GM23248 (cell line): ENCODE results near the gene GID4. TPM values are rescaled to one million over a fixed set of nuclear protein-coding genes. Genes with fewer than 3 reads are reported as not detected.

ENCODE experiments used
- DNase-seq: peaks from one replicate; pipeline ENCODE4 v3.0.0-alpha.2; 2015
- H2AFZ ChIP-seq: fragments of 200-600 bp; sonication (generic); 2 replicates; pipeline ENCODE4 v1.6.1; 2016; ENCODE audit warnings: antibody characterized with exemption
- H3F3A ChIP-seq: fragments of 200-600 bp; sonication (generic); 2 replicates; pipeline ENCODE4 v1.6.1; 2016; ENCODE audit warnings: mild to moderate bottlenecking, antibody characterized with exemption, mixed run types; ENCODE audit not compliant: insufficient read depth
- H3K27ac ChIP-seq: fragments of 200-600 bp; sonication (generic); 2 replicates; pipeline ENCODE4 v1.5.1; 2016; ENCODE audit warnings: mild to moderate bottlenecking
- H3K27me3 ChIP-seq: fragments of 200-600 bp; sonication (generic); replicated peaks from 2 replicates; pipeline ENCODE4 v1.6.1; 2016; ENCODE audit warnings: mild to moderate bottlenecking; ENCODE audit not compliant: insufficient read depth
- H3K36me3 ChIP-seq: fragments of 200-600 bp; sonication (generic); 2 replicates; pipeline ENCODE4 v1.6.1; 2016; ENCODE audit warnings: low read depth, mild to moderate bottlenecking
- H3K4me1 ChIP-seq: fragments of 200-600 bp; sonication (generic); 2 replicates; pipeline ENCODE4 v1.6.1; 2016; ENCODE audit warnings: mild to moderate bottlenecking; ENCODE audit not compliant: insufficient read depth
- H3K4me2 ChIP-seq: fragments of 200-600 bp; sonication (generic); one replicate; pipeline ENCODE4 v1.6.1; 2016; ENCODE audit warnings: mild to moderate bottlenecking; ENCODE audit not compliant: unreplicated experiment
- H3K4me3 ChIP-seq: fragments of 200-600 bp; sonication (generic); 2 replicates; pipeline ENCODE4 v1.5.1; 2016; ENCODE audit warnings: mild to moderate bottlenecking
- H3K79me2 ChIP-seq: fragments of 200-600 bp; sonication (generic); 2 replicates; pipeline ENCODE4 v1.6.1; 2016; ENCODE audit warnings: mild to moderate bottlenecking; ENCODE audit not compliant: insufficient read depth
- H3K9ac ChIP-seq: fragments of 200-600 bp; sonication (generic); 2 replicates; pipeline ENCODE4 v1.6.1; 2016; ENCODE audit warnings: mild to moderate bottlenecking
- H3K9me2 ChIP-seq: fragments of 200-600 bp; sonication (generic); 2 replicates; pipeline ENCODE4 v1.6.1; 2016; ENCODE audit warnings: mixed run types, mild to moderate bottlenecking, moderate library complexity; ENCODE audit not compliant: insufficient read depth
- H3K9me3 ChIP-seq: fragments of 200-600 bp; sonication (generic); one replicate; pipeline ENCODE4 v1.6.1; 2017; ENCODE audit warnings: low read depth
- H4K20me1 ChIP-seq: fragments of 200-600 bp; sonication (generic); 2 replicates; pipeline ENCODE4 v1.6.0; 2016; ENCODE audit not compliant: insufficient read depth
- EZH2 ChIP-seq: fragments of 200-600 bp; sonication (generic); IDR thresholded peaks from 2 replicates; pipeline ENCODE4 v1.6.1; 2018; ENCODE audit warnings: antibody characterized with exemption, mild to moderate bottlenecking; ENCODE audit not compliant: insufficient read depth, poor library complexity, severe bottlenecking
- EZH2phosphoT487 ChIP-seq: fragments of 200-600 bp; sonication (generic); IDR thresholded peaks from 2 replicates; pipeline ENCODE4 v1.6.1; 2018; ENCODE audit warnings: antibody characterized with exemption, moderate library complexity, mild to moderate bottlenecking, low read depth; ENCODE audit not compliant: insufficient read depth
- WGBS, 2 experiments: methylation state at CpG; one replicate each; pipeline ENCODE4 v1.1.6; 2015 to 2017; ENCODE audit warnings: low lambda C conversion rate in 2 of 2, low coverage in 1 of 2; ENCODE audit errors: missing lambda C conversion rate in 2 of 2; 5-methylcytosine and 5-hydroxymethylcytosine counted together
- in situ Hi-C: fragments of 300-500 bp; cut with MboI; formaldehyde crosslinking; loops from 2 replicates; pipeline ENCODE4 v1.15.0; 2020
- polyA plus RNA-seq: library from polyadenylated mRNA; unstranded; fragments of >200 nt; fragmentation: Nextera tagmentation; extraction: Ambion mirVana; gene quantifications from 2 replicates; pipeline ENCODE4 v1.2.1, GENCODE V29; 2016
- total RNA-seq: library from RNA; depleted of rRNA; stranded (reverse); fragments of >200 nt; shearing (Covaris generic); gene quantifications from 2 replicates; pipeline ENCODE4 v1.2.3, GENCODE V29; 2014

Gene GID4
- total and polyA plus RNA-seq, 2 experiments from 2014 or later: 7.2 to 10.2 TPM

GRCh38 chr17:17999364-18000029, 39.7 kb upstream of the GID4 start:
- no peaks in the 10 kb centered on the region for H4K20me1 ChIP-seq
- no peaks in the 10 kb centered on the region for H3K36me3 ChIP-seq
- 0 out of 2 replicates have a peak, but pooled peaks cover 3% of the 10 kb centered on the region for H3K4me1 ChIP-seq
- no peak overlapping the region for H3K27ac ChIP-seq
- TF ChIP-seq EZH2: no peak
- TF ChIP-seq EZH2phosphoT487: no peak
- H3K9ac ChIP-seq: no peak overlapping the region
- in situ Hi-C loops: no loop called here
- no peaks in the 10 kb centered on the region for H3K27me3 ChIP-seq
- H3K4me2 ChIP-seq: no peak overlapping the region
- no peak overlapping the region for H2AFZ ChIP-seq
- 67 to 70% methylated on average over 9 of the region's 9 CpGs for WGBS, 2 experiments
- H3K79me2 ChIP-seq: no peaks in the 10 kb centered on the region
- no peaks in the 10 kb centered on the region for H3F3A ChIP-seq
- no peak overlapping the region for H3K4me3 ChIP-seq
- H3K9me3 ChIP-seq: no peaks in the 10 kb centered on the region
- H3K9me2 ChIP-seq: no peaks in the 10 kb centered on the region
- DNase-seq: peak; percentile 58

- no peak overlapping the region for H2AFZ ChIP-seq
- 63 to 66% methylated on average over 8 of the region's 8 CpGs for WGBS, 2 experiments
- TF ChIP-seq EZH2phosphoT487 (no peak), EZH2 (no peak)
- no peaks in the 10 kb centered on the region for H3K9me2 ChIP-seq
- H3K4me2 ChIP-seq: no peak overlapping the region
- no peaks in the 10 kb centered on the region for H4K20me1 ChIP-seq
- no peaks in the 10 kb centered on the region for H3F3A ChIP-seq
- H3K9me3 ChIP-seq: no peaks in the 10 kb centered on the region
- H3K4me3 ChIP-seq: no peak overlapping the region
- in situ Hi-C loops: no loop called here
- H3K27me3 ChIP-seq: no peaks in the 10 kb centered on the region
- no peaks in the 10 kb centered on the region for H3K79me2 ChIP-seq
- no peak overlapping the region for H3K9ac ChIP-seq
- H3K27ac ChIP-seq: no peak overlapping the region
- no peaks in the 10 kb centered on the region for H3K36me3 ChIP-seq
- no peak for DNase-seq
- 0 out of 2 replicates have a peak, but pooled peaks cover 3% of the 10 kb centered on the region for H3K4me1 ChIP-seq
These were observed 39.2 kb upstream of the GID4 start for GRCh38 chr17:18000030-18000408.

GRCh38 chr17:18002171-18002570, 37.0 kb upstream of the GID4 start:
- Histone ChIP-seq H3K4me2 (no peak overlapping the region), H3K36me3 (no peaks in the 10 kb centered on the region), H3K79me2 (no peaks in the 10 kb centered on the region), H3F3A (no peaks in the 10 kb centered on the region), H3K27ac (no peak overlapping the region), H3K9ac (no peak overlapping the region), H3K9me2 (no peaks in the 10 kb centered on the region), H3K27me3 (no peaks in the 10 kb centered on the region), H3K4me1 (0 out of 2 replicates have a peak, but pooled peaks cover 3% of the 10 kb centered on the region), H4K20me1 (no peaks in the 10 kb centered on the region), H3K9me3 (no peaks in the 10 kb centered on the region), H3K4me3 (no peak overlapping the region), H2AFZ (no peak overlapping the region)
- peak; percentile 55 for DNase-seq
- WGBS, 2 experiments: 67 to 74% methylated on average over 2 of the region's 2 CpGs
- in situ Hi-C loops: no loop called here
- TF ChIP-seq EZH2: no peak
- no peak for TF ChIP-seq EZH2phosphoT487

- Histone ChIP-seq H3K9ac (no peak overlapping the region), H3K27ac (no peak overlapping the region), H3K79me2 (no peaks in the 10 kb centered on the region), H3F3A (peaks cover 12% of the 10 kb centered on the region), H2AFZ (no peak overlapping the region), H3K4me3 (no peak overlapping the region), H3K4me2 (no peak overlapping the region), H3K36me3 (no peaks in the 10 kb centered on the region), H3K4me1 (peaks cover 19% of the 10 kb centered on the region), H3K9me3 (no peaks in the 10 kb centered on the region), H4K20me1 (no peaks in the 10 kb centered on the region), H3K9me2 (no peaks in the 10 kb centered on the region), H3K27me3 (no peaks in the 10 kb centered on the region)
- 81 to 83% methylated on average over 9 of the region's 9 CpGs for WGBS, 2 experiments
- TF ChIP-seq EZH2phosphoT487 (no peak), EZH2 (no peak)
- in situ Hi-C loops: no loop called here
- DNase-seq: no peak
These were observed 34.9 kb upstream of the GID4 start for GRCh38 chr17:18004345-18004744.
